B cell (primary cell): ENCODE measurements around the gene S100A13. TPM values are rescaled to one million over a fixed set of nuclear protein-coding genes. Genes with fewer than 3 reads are reported as not detected.

Source experiments
- ATAC-seq: fragments of 200-7000 bp; cut with Tn5 transposase; one replicate; pipeline ENCODE4 v1.10.0; 2021; ENCODE audit warnings: low read depth, mild to moderate bottlenecking, moderate number of reproducible peaks, moderate library complexity
- CTCF ChIA-PET: fragments of 350-600 bp; sonication (Branson Sonifier 250); formaldehyde crosslinking; loops from one replicate; lab custom pipeline; 2021; ENCODE audit warnings: antibody characterized with exemption, inconsistent platforms; lab: Charles Lee
- POLR2A ChIA-PET: fragments of 350-600 bp; sonication (Branson Sonifier 250); formaldehyde crosslinking; loops from one replicate; lab custom pipeline; 2021; ENCODE audit warnings: antibody characterized with exemption; lab: Charles Lee
- DNase-seq: peaks from one replicate; pipeline ENCODE4 v3.0.0; 2013
- H2AFZ ChIP-seq: 2 replicates; pipeline ENCODE4 v1.6.1; 2012; ENCODE audit warnings: mild to moderate bottlenecking, low read depth, low read length; ENCODE audit not compliant: insufficient read depth, poor library complexity, severe bottlenecking
- H3K27ac ChIP-seq, 2 donors: 1 replicate in 1 of 2; 2 replicates in 1 of 2; pipeline ENCODE4 v1.5.1; 2012 to 2013; ENCODE audit warnings: low read length in 2 of 2, mild to moderate bottlenecking in 2 of 2, moderate library complexity in 1 of 2
- H3K27me3 ChIP-seq, 4 experiments: fragments of 200-600 bp in 1 of 4; sonication (generic) in 1 of 4; replicated peaks in 1 of 4; 1 replicate in 2 of 4; 2 replicates in 2 of 4; pipeline versions ENCODE4 v1.6.1 to v1.7.0; 2013 to 2016; ENCODE audit warnings: low read length in 3 of 4, mild to moderate bottlenecking in 2 of 4, mixed read lengths in 1 of 4, moderate library complexity in 1 of 4; ENCODE audit not compliant: insufficient read depth in 4 of 4, control insufficient read depth in 3 of 4; ENCODE audit errors: control extremely low read depth in 1 of 4
- H3K36me3 ChIP-seq, 2 experiments: replicated peaks in 1 of 2; 1 replicate in 1 of 2; 2 replicates in 1 of 2; pipeline versions ENCODE4 v1.6.1 to v1.7.1; 2013; ENCODE audit warnings: low read length in 1 of 2; ENCODE audit not compliant: insufficient read depth in 2 of 2, control insufficient read depth in 1 of 2; ENCODE audit errors: control extremely low read depth in 1 of 2, extremely low read depth in 1 of 2
- H3K4me1 ChIP-seq, 2 donors: fragments of 200-600 bp in 1 of 2; sonication (generic) in 1 of 2; 1 replicate in 1 of 2; 2 replicates in 1 of 2; pipeline versions ENCODE4 v1.5.1 to v1.6.1; 2013 to 2017; ENCODE audit warnings: low read length in 2 of 2; ENCODE audit not compliant: control insufficient read depth in 2 of 2, insufficient read depth in 2 of 2
- H3K4me2 ChIP-seq: replicated peaks from 2 replicates; pipeline ENCODE3; 2012; ENCODE audit warnings: mild to moderate bottlenecking, low read depth, low read length; ENCODE audit not compliant: poor library complexity, severe bottlenecking
- H3K4me3 ChIP-seq, 5 experiments: fragments of 200-600 bp in 1 of 5; sonication (generic) in 1 of 5; 1 replicate in 3 of 5; 2 replicates in 2 of 5; pipeline versions ENCODE4 v1.5.1 to v1.7.0; 2011 to 2016; ENCODE audit warnings: low read length in 4 of 5, mild to moderate bottlenecking in 4 of 5, low read depth in 2 of 5, control low read depth in 1 of 5, moderate library complexity in 1 of 5; ENCODE audit not compliant: insufficient read depth in 1 of 5; ENCODE audit errors: control extremely low read depth in 1 of 5, extremely low read depth in 1 of 5
- H3K79me2 ChIP-seq: fragments of 200-600 bp; sonication (generic); one replicate; pipeline ENCODE4 v1.6.0; 2016; ENCODE audit warnings: low read length; ENCODE audit not compliant: control insufficient read depth, insufficient read depth
- H3K9ac ChIP-seq: fragments of 200-600 bp; sonication (generic); 2 replicates; pipeline ENCODE4 v1.6.1; 2017; ENCODE audit warnings: mild to moderate bottlenecking, low read length, moderate library complexity
- H3K9me3 ChIP-seq, 3 donors: one replicate each; pipeline versions ENCODE4 v1.6.1 to v1.7.1; 2013; ENCODE audit warnings: low read length in 2 of 3; ENCODE audit not compliant: control insufficient read depth in 2 of 3, insufficient read depth in 1 of 3; ENCODE audit errors: control extremely low read depth in 1 of 3
- H4K20me1 ChIP-seq: 2 replicates; pipeline ENCODE4 v1.6.0; 2012; ENCODE audit warnings: mild to moderate bottlenecking, low read length; ENCODE audit not compliant: insufficient read depth, control insufficient read depth, poor library complexity, severe bottlenecking
- H3K27ac Mint-ChIP-seq: one replicate; pipeline ENCODE4 v1.8.0; 2021; ENCODE audit warnings: mixed read lengths
- H3K27me3 Mint-ChIP-seq: one replicate; pipeline ENCODE4 v1.8.0; 2021; ENCODE audit warnings: mixed read lengths
- H3K4me1 Mint-ChIP-seq: one replicate; pipeline ENCODE4 v1.8.0; 2021; ENCODE audit warnings: mixed read lengths
- H3K4me3 Mint-ChIP-seq: one replicate; pipeline ENCODE4 v1.8.0; 2021; ENCODE audit warnings: mixed read lengths
- H3K9me3 Mint-ChIP-seq: one replicate; pipeline ENCODE4 v1.8.0; 2022; ENCODE audit warnings: mixed read lengths; ENCODE audit not compliant: insufficient read depth
- EZH2 ChIP-seq: IDR thresholded peaks from 2 replicates; pipeline ENCODE4 v1.6.1; 2012; ENCODE audit warnings: borderline replicate concordance, low read depth, mild to moderate bottlenecking, moderate library complexity, low read length; ENCODE audit not compliant: insufficient read depth, poor library complexity, severe bottlenecking
- WGBS: methylation state at CpG from one replicate; pipeline ENCODE4 v1.1.5; 2013; ENCODE audit warnings: missing lambda C conversion rate; ENCODE audit not compliant: insufficient coverage; 5-methylcytosine and 5-hydroxymethylcytosine counted together
- intact Hi-C: fragments of 100-400 bp; cut with micrococcal nuclease; formaldehyde crosslinking; loops from one replicate; pipeline ENCODE4 v1.10.0; 2022
- polyA plus RNA-seq: library from polyadenylated mRNA; depleted of rRNA; stranded (reverse); fragments of >200 nt; gene quantifications from 2 replicates; pipeline ENCODE4 v1.2.3, GENCODE V29; 2012
- total RNA-seq, 2 donors: library from RNA; stranded (reverse); fragments of 120-200 nt in 1 of 2; gene quantifications; 1 replicate in 1 of 2; 2 replicates in 1 of 2; pipeline versions ENCODE4 v1.2.3 to v1.2.4, GENCODE V29; 2013 to 2022
- TF ChIP-seq, protein P1 (sequence below): fragments of 200-600 bp; IDR thresholded peaks from one replicate; pipeline ENCODE4 v1.8.0; 2022; ENCODE audit warnings: antibody characterized with exemption, mild to moderate bottlenecking

S100A13 gene
- total and polyA plus RNA-seq, 2 donors (not counting 1 experiment from before 2014, with no cell fraction given): 9.8 to 17.8 TPM

GRCh38 chr1:153606194-153606593 is 21.1 kb downstream of the S100A13 start:
- no peaks in the 10 kb centered on the region for H3K36me3 ChIP-seq
- no peaks in the 10 kb centered on the region for H3K79me2 ChIP-seq
- ChIA-PET POLR2A (interaction anchor here (0.7 kb wide), 1 partner anchor 665 kb away, joined by 3 read pairs; no protein-coding TSS in a partner anchor), CTCF (interaction anchor here (1.4 kb wide), 1 partner anchor 165 kb away, joined by 4 read pairs; no protein-coding TSS in a partner anchor)
- H3K9me3 ChIP-seq: no peaks in the 10 kb centered on the region
- ATAC-seq (no peak), DNase-seq (no peak)
- H4K20me1 ChIP-seq: no peaks in the 10 kb centered on the region
- H3K9ac ChIP-seq: no peak overlapping the region
- H3K4me1 ChIP-seq: peaks cover 0 to 4% of the 10 kb centered on the region in 2 donors
- Mint-ChIP-seq H3K9me3 (no peaks in the 10 kb centered on the region), H3K4me1 (peaks cover 7% of the 10 kb centered on the region), H3K4me3 (no peak overlapping the region), H3K27me3 (no peaks in the 10 kb centered on the region), H3K27ac (no peak overlapping the region)
- H3K27me3 ChIP-seq: no peaks in the 10 kb centered on the region
- WGBS: no CpG with 5 or more reads among the region's 11 CpGs
- intact Hi-C loops: no loop called here
- TF ChIP-seq EZH2: no peak
- TF ChIP-seq, protein P1, sequence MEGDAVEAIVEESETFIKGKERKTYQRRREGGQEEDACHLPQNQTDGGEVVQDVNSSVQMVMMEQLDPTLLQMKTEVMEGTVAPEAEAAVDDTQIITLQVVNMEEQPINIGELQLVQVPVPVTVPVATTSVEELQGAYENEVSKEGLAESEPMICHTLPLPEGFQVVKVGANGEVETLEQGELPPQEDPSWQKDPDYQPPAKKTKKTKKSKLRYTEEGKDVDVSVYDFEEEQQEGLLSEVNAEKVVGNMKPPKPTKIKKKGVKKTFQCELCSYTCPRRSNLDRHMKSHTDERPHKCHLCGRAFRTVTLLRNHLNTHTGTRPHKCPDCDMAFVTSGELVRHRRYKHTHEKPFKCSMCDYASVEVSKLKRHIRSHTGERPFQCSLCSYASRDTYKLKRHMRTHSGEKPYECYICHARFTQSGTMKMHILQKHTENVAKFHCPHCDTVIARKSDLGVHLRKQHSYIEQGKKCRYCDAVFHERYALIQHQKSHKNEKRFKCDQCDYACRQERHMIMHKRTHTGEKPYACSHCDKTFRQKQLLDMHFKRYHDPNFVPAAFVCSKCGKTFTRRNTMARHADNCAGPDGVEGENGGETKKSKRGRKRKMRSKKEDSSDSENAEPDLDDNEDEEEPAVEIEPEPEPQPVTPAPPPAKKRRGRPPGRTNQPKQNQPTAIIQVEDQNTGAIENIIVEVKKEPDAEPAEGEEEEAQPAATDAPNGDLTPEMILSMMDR: no peak
- no peak overlapping the region for H3K4me2 ChIP-seq
- H3K4me3 ChIP-seq: no peak overlapping the region
- no peak overlapping the region for H2AFZ ChIP-seq
- H3K27ac ChIP-seq: no peak overlapping the region

GRCh38 chr1:153602749-153603148 is 24.6 kb downstream of the S100A13 start:
- H3K4me3 Mint-ChIP-seq: no peak overlapping the region
- no peaks in the 10 kb centered on the region for H3K9me3 ChIP-seq
- H3K36me3 ChIP-seq: no peaks in the 10 kb centered on the region
- ATAC-seq (no peak), DNase-seq (no peak)
- intact Hi-C loops: no loop called here
- H3K4me1 ChIP-seq: peaks cover 18 to 32% of the 10 kb centered on the region in 2 donors
- TF ChIP-seq, protein P1: no peak
- no peak for TF ChIP-seq EZH2
- H3K27ac Mint-ChIP-seq: no peak overlapping the region
- H4K20me1 ChIP-seq: no peaks in the 10 kb centered on the region
- H3K9me3 Mint-ChIP-seq: no peaks in the 10 kb centered on the region
- no peak overlapping the region for H3K4me3 ChIP-seq
- H3K27me3 Mint-ChIP-seq: no peaks in the 10 kb centered on the region
- no peak overlapping the region for H2AFZ ChIP-seq
- no peak overlapping the region for H3K9ac ChIP-seq
- WGBS: 100% methylated on average over 2 of the region's 6 CpGs
- H3K4me1 Mint-ChIP-seq: peaks cover 27% of the 10 kb centered on the region
- H3K27me3 ChIP-seq: no peaks in the 10 kb centered on the region
- H3K79me2 ChIP-seq: no peaks in the 10 kb centered on the region
- POLR2A ChIA-PET: no interaction called here
- no peak overlapping the region for H3K27ac ChIP-seq
- no peak overlapping the region for H3K4me2 ChIP-seq
- CTCF ChIA-PET: interaction anchor here (0.7 kb wide), 1 partner anchor 100 kb away, joined by 3 read pairs; no protein-coding TSS in a partner anchor
